GM19397 (cell line): ENCODE results near the gene PLCB1.

Experiments used
- ATAC-seq: cut with Tn5 transposase; IDR thresholded peaks from one replicate; pipeline ENCODE4 v1.9.1; 2021; ENCODE audit warnings: mild to moderate bottlenecking, moderate library complexity; ENCODE audit not compliant: unreplicated experiment

PLCB1 gene

DNA sequence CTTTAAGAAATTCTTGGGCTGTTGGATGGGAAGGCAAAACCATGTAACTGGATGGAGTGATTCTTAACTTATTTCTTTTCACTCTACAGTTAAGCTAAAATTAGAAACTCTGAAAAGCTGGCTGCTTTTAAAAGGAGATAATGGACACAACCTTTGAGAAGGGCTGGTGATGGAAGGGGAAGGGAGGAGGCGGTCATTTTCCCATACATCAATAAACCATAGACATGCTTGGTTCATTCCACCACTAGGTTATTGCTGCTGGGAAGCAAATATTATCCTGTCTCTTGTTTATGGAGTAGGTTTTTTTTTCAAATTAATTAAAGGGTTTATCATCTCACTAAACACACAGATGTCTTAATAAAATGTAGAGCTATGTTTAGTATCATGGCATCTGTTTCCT, 76.2 kb downstream of the PLCB1 start:
- ATAC-seq: no peak

DNA sequence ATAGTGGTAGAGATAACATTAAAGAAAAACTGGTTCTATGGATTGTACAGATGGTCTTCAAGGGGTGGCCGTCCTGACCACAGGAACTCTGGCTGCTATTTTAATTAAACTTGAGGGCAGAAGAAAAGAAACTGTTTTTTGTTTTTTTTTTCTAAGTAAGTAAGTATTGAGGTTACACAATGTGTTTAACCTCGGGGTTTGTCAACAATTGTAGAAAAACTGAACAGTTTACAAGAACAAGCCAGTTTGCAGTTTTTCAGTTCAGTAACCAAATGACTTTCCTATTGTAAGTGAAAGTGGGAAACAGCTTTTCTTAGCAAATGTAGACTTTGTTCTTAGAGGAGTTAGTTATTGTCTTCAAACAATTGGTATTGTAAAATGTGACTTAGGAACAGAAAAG, 77.0 kb downstream of the PLCB1 start:
- ATAC-seq: no peak

DNA sequence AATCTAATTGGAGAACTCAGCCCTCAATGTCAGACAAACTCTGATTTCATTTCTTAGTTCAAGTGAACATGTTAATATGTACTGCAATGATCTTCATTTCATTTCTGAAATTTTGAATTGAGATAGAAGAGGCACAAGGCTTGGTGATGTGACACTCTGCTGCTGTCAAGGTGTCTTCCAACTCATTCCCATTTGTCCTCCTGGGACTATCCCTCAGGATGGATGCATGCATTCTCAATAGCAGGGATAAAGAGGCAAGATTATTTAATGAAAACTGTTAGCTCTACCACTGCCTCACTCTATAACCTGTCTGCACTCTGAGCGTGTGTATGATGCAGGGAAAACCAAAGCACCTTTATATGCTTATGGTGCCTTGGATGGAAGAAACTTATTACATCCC, 78.7 kb downstream of the PLCB1 start:
- ATAC-seq: no peak

DNA sequence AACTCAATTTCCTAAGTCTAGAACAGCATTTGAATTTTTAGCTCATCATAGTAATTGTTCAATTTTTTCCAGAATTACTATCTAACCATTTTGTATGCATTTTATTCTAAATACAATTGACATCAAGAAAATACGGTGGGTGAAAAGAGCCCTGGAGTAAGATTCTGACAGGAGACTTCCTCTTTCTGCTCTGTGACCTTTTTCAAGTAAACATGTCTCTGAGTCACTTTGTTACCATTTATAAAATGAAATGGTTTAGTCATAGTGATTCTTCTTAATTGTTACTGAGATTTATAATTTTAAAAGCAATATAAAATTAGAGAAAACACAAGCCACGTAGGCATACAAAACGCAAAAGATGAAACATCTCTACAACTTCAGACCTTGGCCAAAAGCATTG, 80.2 kb downstream of the PLCB1 start:
- ATAC-seq: no peak

DNA sequence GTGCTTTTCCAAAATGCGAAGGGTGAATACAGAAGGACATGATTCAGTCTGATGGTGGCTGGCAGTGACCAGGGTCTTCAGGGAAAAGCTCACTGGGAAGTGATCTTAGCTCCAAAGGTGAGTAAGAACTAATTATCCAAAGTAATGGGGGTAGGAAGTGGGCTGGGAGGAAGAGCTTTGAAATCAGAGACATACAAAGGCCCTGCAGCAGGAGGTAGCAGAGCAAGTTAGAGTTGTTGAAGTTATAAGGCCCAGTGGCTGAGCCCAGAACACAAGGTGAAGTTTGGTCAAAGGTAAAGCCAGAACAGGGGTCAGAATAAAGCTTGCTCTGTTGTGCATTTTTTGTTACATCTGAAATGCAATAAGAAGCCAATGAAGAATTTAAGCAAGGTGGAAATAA, 81.2 kb downstream of the PLCB1 start:
- ATAC-seq: no peak

DNA sequence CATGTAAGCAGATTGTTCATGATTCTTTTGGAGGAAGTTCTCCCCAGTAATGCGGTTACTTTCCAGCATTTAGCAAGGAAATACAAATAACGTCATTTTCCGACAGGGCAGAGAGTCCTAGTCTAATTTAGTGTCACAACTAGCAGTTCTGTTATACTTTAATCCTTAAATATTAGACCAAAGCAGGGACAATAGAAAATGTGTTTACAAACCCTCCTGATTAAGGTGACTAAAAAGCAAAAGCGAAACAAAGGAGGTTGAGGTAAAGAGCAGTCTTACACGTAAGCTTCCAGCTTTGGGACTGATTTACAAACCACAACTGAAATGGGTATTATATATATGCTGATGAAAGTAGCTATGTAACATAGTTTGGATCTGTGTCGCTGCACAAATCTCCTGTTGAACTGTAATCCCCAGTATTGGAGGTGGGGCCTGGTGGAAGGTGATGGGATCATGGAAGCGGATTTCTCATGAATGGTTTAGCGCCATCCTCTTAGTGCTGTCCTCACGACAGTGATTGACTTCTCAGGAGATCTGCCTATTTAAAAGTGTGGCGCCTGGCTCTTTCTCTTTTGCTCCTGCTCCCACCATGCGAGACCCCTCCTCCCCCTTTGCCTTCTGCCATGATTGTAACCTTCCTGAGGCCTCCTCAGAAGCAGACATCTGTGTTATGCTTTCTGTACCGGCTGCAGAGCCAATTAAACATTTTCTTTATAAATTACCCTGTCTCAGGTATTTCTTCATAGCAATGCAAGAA, 81.9 kb downstream of the PLCB1 start:
- peak; percentile 79 for ATAC-seq

DNA sequence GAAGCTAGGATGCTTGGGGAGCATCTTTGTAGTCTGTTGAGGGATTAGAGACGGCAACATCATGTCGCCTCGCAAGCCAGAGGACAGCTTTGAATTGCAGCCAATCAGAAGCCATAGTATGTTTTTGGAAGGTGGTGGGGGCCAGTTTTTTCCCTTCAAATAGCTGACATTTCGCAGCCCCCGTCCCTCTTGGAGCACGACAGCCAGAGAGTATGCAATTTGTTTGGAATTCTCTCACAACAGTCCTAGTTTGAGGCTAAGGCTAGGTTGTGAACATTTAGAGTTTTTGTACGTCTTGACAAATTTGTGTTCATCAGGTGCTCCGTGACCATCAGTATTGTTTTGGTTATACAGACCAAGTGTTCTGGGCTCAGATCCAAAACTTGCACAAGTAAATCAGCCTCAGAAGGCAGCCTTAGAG, 83.3 kb downstream of the PLCB1 start:
- no peak for ATAC-seq

DNA sequence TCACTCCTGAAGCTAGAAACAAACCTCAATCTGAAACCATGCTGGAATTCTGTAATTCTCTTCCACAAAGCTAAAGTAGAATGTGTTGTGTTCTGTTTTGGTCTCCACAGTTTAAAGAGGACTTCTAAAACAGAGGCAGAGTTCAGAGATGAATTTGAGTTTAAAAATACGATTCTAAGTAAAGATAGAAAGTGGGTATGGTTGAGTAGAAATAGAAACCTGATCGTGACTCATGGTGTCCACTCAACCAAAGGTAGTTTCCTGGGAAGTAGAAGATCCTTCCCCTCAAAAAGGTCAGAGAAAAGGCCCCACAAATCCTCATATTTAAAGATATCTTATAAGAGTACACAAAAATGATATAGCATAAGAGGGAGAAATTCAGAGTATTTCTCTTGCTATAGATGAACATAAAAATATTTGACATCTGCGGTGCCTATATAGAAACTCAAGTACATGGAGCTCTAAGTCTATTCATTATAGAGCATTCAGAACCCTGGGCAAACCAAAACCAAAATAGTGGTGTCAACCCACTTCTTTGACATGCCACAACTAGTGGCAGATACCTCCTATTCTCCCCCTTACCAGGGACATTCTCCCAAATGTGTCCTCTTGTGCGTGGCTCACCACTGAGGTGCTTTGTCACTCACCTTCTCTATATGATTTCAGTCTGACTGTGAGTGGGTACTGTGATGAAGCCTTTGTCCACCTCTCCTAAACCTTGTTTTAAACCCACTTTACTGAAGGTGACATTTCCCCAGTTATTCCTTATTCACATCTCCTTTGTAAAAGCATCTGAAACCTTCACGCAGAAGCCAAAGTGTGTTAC, 84.5 kb downstream of the PLCB1 start:
- no peak for ATAC-seq

DNA sequence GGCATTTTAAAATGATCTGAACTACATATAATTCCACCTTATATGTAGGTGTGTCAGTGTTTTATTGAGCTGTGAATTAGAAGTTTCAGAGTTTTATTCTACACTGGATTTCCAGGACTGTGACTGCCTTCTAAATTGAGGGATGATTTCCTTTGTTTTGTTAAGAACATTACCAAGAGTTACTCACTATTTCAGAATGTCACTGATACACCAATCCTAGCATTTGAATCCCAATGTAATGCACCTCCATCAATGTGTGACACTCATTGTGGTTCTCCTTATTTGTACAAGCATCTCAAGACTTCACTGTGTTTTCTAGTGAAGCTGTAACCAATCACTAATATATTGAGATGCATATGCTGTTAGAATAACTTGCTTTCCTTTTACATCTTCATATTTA, 86.8 kb downstream of the PLCB1 start:
- ATAC-seq: no peak

DNA sequence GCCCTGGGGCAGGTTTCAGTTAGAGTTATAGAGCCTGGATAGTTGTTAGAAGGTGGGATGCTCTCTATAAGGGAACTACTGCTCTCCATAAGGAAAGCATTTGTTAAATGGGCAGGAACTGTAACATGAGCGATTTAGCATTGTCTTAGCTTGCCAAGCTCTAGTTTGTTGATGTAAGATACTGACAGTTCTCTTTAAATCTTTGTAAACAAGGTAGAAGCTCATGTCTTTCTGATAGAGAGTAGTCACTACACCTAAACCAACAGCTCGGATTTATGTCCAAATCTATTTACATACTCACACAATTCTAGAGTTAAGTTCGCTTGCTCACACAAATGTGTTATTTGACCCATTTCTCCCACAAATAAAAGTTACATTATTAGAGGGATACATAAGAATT, 87.3 kb downstream of the PLCB1 start:
- ATAC-seq: no peak

DNA sequence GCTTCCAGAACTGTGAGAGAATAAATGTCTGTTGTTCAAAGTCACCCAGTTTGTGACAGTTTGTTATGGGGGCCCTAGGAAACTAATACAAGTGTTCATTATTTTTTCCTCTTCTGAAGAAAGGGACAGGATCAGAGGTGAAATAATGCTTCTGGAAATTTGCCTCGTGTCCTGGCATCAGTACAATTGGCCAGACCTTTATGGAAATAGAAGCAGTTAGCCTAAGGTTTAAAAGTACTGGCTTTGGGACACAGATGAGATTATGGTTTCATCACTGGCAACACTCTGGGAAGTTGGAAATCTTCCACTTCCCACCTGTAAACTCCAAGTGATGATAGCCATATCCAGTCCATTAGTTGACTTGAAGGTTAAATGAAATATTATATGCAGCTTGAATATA, 88.7 kb downstream of the PLCB1 start:
- no peak for ATAC-seq

DNA sequence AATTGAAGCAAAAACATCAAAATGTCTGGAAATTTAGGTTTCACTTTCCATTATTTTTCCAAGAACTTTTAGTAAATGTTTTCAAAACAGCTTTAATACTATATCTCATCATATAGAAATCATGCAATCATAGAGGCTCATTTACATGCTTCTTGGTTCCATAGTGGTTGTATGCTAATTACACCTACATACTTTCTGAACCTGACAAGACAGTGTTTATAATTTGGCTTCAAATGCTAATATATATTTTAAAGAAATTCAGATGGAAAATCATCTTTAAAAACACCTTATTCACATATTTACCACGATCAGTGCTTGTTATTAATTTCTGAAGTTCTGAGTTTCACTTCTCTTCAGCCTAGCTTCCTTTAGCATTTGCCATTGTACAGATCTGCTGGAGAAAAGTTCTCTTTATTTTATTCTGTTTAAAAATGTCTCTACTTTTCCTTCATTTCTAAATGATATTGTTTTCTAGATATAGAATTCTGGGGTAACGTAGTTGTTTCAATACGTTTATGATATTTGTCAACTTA, 89.9 kb downstream of the PLCB1 start:
- ATAC-seq: no peak

DNA sequence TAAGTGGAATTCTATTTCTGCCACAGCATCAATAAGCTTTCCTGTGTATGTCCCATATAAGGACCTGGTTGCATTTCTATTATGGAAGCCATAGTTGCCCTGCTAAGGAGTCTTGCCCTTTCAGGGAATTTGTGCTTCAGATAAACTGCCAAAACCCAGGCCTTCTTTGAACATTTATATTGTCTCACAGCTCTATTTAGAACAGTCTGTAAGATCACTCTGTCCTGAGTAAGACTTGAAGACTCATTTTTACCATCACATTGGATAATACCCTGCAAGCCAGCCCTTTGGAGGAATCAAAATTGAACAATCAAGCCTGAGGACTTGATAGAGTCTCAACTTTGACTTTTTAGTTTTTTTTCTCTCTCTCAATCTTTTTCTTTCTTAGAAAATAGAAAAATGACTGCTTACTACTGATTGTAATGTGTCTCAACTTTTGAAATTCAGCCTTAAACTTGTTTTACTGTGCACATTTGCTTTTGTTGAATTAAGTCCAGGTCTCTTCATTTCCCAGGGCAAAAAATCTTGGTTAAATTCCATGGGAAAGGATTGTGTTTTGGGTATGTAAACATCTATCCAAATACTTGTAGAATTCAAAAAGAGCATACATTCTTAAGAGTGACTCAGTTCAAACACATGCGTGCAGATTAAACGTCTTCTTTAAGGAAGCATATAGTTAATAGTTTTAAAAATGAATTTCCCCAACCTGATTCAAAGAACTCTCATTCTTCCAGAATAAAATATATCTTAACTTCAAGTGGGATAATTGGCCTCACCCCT, 91.2 kb downstream of the PLCB1 start:
- no peak for ATAC-seq

DNA sequence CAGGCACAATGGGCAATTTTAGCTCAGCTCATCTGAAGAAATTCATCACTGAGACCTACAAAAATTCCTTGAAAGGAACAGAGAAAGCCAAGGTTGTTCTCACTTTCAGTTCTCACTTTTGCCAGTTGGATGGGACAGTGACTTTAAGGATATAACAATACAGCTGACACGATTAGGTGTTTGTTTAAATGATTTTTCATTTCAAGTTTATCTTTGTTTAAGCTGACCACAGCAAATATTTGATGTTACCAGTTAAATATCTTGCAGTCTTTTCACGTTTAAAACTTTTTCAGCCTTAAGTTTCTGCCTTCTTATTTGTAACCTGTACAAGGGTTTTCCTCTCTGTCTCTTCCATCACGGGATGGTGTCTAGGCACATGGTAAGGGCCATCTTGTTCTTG, 93.6 kb downstream of the PLCB1 start:
- ATAC-seq: no peak

DNA sequence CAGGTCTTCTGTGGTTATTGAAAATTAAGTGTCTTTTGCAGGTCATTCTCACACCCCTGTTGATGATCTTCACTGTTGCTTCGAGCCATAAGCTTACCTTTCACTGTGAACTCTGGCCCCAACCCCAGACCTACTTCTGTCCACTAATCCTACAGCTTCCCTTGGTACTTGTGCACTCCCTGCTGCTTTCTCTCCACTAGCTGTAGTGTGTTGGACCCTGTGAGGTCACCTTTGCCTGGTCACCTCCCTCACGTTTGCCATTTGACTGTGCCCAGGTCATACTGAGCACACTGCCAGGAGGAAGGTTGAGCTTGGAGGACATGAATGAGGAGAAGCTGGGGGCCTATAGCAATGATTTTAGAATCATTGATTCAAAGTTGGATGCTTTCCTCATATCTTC, 94.0 kb downstream of the PLCB1 start:
- ATAC-seq: no peak

DNA sequence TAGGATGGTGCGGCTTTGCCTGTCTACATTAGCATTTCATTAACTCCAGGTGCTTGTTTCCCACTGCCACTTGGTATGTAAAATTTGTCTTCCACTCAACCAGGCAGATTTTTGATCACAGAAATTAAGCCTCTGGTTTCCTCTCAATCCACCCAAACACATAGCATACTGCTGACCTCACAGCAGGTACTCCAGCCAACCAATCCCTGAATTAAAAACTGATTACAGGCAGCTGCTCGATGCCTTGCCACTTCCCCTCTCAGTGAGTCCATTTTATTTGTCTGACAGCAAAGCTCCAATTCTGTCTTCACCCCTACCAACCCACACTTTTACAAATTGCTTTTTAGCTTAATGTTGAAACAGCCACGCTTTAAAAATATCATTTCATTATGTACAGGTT, 95.2 kb downstream of the PLCB1 start:
- no peak for ATAC-seq

DNA sequence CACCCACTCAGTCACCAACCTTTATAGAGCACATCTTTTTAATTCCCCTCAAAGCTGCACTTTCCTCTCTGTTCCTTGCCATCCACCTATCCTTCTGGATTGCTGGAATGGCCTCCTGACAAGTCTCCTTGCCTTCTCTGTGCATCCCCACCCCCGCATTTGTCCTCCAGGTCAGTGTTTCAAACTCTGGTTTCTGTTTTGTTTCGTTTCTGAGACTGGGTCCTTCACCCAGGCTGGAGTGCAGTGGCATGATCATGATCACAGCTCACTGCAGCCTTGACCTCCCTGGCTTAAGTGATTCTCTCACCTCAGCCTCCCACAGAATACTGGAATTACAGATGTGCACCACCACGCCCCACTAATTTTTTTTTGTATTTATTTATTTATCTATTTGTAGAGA, 96.2 kb downstream of the PLCB1 start:
- no peak for ATAC-seq

DNA sequence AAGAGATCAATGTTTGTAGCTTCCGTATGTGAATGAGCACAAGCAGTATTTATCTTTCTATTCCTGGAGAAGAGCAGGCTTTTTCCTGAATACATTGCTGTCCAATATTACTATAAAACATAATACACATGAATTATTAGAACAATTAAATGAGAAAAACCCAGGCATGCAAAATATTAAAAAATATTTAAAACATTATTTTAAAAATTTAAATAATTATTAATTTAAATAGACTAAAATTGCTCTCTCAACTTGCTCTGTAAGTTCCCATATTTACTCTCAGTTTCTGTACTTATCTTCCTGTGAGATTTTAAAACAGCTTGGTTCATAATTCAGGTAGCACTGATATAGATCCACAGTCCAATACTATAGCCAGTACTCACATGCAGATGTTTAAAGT, 97.0 kb downstream of the PLCB1 start:
- ATAC-seq: no peak

DNA sequence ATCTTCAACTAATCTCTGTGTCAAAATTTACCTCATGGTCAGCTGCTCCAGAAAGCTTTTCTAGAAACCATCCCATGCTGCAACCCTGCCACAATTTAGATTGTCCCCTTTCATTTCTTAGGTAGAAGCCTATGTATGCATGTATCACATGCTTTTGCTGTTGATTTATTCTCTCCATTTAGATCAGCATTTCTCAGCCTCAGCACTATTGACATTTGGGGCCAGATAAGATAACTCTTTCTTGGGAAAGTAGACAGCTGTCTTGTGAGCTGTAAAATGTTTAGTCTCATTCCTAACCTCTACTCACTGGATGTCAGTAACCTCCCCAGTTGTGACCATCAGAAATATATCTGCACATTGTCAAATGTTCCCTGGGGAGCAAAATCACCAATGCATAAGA, 99.0 kb downstream of the PLCB1 start:
- ATAC-seq: no peak

DNA sequence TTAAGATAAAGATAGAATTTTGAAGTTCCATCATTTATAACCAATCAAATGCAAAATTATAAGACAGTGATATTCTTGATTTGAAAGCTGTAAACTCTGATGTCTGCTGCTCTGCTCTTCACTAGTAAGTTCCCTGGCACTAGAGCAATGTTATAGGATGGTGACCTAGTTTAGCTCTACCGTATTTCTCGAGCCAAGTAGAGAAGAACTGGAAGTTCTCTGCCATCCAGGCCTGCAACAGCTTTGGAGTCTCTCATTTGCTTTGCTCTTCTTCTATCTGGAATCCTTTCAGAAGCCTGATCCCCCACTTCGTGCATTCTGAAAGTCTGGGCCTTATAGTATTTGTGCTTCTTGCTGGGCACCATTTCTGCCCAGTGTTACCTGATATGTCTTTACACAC, 100.3 kb downstream of the PLCB1 start:
- ATAC-seq: no peak

DNA sequence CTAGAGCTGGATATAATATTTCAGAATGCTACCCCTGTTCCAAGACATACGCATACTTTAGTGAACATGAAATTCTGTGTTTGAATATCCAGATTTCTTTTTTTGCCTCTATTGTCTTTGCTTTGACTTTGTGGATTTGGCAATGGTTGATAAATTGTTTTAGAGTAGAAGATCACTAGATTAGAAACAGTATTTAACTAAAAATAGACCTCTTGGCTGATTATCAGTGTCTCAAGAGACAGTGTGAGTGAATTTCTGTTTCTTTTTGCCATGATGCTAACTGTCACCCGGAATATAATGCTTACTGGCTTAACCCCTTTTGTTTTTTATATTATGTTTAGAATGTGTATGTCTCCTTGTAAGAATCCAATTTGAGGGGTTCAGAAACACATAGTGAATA, 102.5 kb downstream of the PLCB1 start:
- ATAC-seq: no peak
